GM12875 (cell line): ENCODE measurements around the gene KCNH1.

Experiments
- H3K4me3 ChIP-seq: one replicate; pipeline ENCODE4 v1.5.1; 2011; ENCODE audit warnings: low read depth, low read length, control low read depth
- TF ChIP-seq, protein P1 (sequence below): IDR thresholded peaks from 2 replicates; pipeline ENCODE4 v1.5.1; 2011; ENCODE audit warnings: low read depth, mild to moderate bottlenecking, control low read depth, inconsistent platforms, low read length, moderate library complexity, borderline replicate concordance; ENCODE audit not compliant: insufficient read depth

KCNH1 gene

DNA sequence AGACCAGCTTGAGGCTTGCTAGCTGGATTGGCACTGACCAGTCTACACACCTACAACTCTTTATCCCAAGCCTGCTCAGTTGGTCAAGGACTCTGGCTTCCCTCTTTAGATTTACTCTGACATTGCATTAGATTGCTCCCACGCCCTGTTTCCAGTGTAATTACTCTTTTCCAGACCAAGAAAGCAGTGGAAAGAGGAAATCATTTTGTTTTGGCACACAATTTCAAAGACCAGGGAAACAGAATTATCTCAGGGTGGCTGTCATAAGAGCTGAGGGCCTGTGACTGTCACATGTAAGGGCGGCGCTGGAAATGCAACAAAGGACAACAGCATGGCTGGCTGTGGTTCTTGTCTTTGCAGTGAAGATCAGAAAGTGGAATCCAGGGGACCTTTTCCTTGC is 502.5 kb downstream of the KCNH1 start:
- TF ChIP-seq, protein P1, sequence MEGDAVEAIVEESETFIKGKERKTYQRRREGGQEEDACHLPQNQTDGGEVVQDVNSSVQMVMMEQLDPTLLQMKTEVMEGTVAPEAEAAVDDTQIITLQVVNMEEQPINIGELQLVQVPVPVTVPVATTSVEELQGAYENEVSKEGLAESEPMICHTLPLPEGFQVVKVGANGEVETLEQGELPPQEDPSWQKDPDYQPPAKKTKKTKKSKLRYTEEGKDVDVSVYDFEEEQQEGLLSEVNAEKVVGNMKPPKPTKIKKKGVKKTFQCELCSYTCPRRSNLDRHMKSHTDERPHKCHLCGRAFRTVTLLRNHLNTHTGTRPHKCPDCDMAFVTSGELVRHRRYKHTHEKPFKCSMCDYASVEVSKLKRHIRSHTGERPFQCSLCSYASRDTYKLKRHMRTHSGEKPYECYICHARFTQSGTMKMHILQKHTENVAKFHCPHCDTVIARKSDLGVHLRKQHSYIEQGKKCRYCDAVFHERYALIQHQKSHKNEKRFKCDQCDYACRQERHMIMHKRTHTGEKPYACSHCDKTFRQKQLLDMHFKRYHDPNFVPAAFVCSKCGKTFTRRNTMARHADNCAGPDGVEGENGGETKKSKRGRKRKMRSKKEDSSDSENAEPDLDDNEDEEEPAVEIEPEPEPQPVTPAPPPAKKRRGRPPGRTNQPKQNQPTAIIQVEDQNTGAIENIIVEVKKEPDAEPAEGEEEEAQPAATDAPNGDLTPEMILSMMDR: no peak
- H3K4me3 ChIP-seq: no peak overlapping the region

DNA sequence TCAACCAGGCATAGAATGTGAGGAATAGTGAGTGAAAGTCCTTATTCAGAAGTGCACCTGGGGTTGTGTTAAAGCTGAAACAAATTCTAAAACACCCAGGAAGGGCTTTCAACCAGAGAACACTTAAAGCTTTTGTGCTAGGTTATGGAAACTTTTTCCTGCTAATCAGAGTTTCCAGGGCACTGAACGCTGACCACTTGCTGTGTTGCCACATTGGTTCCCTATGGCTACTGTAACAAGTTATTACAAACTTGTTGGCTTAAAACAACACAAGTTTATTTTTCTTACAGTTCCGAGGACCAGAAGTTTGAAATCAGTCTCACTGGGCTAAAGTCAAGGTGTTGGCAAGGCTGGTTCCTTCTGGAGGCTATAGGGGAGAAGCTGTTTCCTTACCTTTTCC is 504.7 kb downstream of the KCNH1 start:
- TF ChIP-seq, protein P1: no peak
- H3K4me3 ChIP-seq: no peak overlapping the region

DNA sequence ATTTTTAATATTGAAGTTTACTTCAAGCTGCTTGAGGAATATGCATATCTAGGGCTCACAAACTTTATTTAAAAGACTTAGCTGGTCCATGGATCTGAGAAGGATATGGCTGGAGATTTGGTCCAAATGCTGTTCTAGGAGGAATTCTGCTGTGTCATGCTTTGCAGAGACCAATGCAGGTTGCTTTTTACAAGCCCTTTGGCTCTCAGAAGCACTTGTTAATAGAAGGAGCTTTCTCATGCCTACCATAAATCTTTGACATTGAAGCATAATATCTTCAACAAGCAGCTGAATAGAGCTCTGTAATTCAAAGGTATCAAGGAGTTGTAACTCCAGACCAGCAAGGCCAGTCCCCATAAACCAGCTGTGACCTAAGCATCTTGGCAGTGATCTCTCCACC is 506.2 kb downstream of the KCNH1 start:
- no peak overlapping the region for H3K4me3 ChIP-seq
- TF ChIP-seq, protein P1: no peak
